GM21576 (cell line): ENCODE data around the gene PCDHGA6.

Experiments used
- ATAC-seq: cut with Tn5 transposase; IDR thresholded peaks from one replicate; pipeline ENCODE4 v1.9.1; 2021; ENCODE audit warnings: mild to moderate bottlenecking, moderate library complexity; ENCODE audit not compliant: unreplicated experiment

Gene PCDHGA6

DNA sequence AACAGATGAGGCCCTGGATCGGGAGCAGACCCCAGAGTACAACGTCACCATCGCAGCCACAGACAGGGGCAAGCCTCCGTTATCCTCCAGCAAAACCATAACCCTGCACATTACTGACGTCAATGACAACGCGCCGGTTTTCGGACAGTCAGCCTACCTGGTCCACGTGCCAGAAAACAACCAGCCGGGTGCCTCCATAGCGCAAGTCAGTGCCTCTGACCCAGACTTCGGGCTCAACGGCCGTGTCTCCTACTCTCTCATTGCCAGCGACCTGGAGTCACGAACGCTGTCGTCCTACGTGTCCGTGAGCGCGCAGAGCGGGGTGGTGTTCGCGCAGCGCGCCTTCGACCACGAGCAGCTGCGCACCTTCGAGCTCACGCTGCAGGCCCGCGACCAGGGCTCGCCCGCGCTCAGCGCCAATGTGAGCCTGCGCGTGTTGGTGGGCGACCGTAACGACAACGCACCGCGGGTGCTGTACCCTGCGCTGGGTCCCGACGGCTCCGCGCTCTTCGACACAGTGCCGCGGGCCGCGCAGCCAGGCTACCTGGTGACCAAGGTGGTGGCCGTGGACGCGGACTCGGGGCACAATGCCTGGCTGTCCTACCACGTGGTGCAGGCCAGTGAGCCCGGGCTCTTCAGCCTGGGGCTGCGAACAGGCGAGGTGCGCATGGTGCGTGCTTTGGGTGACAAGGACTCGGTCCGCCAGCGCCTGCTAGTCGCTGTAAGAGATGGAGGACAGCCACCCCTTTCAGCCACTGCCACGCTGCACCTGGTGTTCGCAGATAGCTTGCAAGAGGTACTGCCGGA is 45.6 kb downstream of the PCDHGA6 start:
- no peak for ATAC-seq

DNA sequence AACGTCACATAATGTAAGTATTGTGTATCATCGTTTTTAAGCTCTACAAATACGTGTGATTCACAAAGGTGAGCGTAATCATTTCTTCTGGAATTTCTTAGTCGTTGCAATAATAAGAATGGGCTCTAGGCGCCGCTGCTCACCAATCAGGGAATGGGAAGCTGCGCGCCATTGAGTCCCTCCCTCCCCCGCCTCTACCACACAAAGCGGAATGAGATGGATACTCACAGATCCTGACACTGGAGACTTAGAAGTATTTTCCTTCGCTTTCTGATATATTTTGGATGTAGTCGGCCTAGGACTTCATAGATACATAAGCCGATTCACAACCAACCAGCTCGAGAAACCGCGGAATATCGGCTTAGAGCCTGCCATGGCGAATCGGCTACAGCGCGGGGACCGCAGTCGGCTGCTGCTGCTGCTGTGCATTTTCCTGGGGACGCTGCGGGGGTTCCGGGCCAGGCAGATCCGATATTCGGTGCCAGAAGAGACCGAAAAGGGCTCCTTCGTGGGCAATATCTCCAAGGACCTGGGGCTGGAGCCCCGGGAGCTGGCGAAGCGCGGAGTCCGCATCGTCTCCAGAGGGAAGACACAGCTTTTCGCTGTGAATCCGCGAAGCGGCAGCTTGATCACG is 47.3 kb downstream of the PCDHGA6 start, which contains the start of gene PCDHGA11:
PCDHGA11 (plus strand) TSS at position 197 of the 634 bp plus-strand sequence; CDS start at position 374, 177 bp downstream.
- ATAC-seq: peak; percentile 43

DNA sequence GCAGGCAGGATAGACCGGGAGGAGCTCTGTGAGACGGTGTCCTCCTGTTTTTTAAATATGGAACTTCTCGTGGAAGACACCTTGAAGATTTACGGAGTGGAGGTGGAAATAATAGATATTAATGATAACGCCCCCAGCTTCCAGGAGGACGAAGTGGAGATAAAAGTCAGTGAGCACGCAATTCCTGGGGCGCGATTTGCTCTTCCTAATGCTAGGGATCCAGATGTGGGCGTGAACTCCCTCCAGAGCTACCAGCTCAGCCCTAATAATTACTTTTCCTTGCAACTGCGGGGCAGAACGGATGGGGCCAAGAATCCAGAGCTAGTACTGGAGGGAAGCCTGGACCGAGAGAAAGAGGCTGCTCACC is 47.8 kb downstream of the PCDHGA6 start:
- no peak for ATAC-seq

DNA sequence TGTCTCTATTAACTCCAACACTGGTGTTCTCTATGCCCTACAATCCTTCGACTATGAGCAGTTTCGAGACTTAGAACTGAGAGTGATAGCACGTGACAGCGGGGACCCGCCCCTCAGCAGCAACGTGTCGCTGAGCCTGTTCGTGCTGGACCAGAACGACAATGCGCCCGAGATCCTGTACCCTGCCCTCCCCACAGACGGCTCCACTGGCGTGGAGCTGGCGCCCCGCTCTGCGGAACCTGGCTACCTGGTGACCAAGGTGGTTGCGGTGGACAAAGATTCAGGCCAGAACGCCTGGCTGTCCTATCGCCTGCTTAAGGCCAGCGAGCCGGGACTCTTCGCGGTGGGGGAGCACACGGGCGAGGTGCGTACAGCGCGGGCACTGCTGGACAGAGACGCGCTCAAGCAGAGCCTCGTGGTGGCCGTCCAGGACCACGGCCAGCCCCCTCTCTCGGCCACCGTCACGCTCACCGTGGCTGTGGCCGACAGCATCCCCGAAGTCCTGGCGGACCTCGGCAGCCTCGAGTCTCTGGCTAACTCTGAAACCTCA is 49.1 kb downstream of the PCDHGA6 start:
- no peak for ATAC-seq

DNA sequence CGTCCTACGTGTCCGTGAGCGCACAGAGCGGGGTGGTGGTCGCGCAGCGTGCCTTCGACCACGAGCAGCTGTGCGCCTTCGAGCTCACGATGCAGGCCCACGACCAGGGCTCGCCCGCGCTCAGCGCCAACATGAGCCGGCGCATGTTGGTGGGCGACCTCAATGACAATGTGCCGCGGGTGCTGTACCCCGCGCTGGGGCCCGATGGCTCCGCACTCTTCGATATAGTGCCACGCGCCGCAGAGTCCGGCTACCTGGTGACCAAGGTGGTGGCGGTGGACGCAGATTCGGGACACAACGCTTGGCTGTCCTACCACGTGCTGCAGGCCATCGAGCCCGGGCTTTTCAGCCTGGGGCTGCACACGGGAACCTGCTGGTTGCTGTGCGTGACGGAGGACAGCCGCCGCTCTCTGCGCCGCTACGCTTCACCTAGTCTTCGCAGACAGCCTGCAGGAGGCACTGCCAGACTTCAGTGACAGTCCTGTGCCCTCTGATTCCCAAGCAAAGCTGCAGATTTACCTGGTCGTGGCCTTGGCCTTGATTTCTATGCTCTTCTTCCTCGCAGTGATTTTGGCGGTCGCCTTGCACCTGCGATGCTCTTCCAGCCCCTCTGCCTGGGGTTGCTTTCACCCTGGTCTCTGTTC is 54.2 kb downstream of the PCDHGA6 start:
- no peak for ATAC-seq
